GM19397 (cell line): ENCODE measurements around the gene PABPN1L.

Experiments
- ATAC-seq: cut with Tn5 transposase; IDR thresholded peaks from one replicate; pipeline ENCODE4 v1.9.1; 2021; ENCODE audit warnings: mild to moderate bottlenecking, moderate library complexity; ENCODE audit not compliant: unreplicated experiment

The PABPN1L gene

DNA sequence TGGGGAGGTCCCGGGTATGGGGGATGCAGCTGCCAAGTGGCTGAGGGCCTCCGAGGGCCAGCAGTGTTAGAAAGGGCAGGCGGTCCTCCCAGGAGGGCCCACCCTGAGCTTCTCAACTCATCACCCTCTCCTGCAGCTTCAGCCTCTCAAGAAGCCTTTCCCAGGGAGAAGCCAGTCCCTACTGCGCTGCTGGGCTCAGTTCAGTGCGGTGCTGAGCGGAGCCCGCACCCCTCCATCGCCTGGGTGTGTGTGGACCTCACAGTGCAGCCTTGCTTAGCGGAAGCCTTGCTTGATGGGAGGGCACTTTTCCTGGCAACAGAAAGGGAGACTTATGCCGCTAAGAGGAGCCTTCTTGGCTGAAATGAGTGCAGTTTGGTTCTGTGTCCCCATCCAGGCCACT lies 51.2 kb downstream of the PABPN1L start:
- no peak for ATAC-seq

DNA sequence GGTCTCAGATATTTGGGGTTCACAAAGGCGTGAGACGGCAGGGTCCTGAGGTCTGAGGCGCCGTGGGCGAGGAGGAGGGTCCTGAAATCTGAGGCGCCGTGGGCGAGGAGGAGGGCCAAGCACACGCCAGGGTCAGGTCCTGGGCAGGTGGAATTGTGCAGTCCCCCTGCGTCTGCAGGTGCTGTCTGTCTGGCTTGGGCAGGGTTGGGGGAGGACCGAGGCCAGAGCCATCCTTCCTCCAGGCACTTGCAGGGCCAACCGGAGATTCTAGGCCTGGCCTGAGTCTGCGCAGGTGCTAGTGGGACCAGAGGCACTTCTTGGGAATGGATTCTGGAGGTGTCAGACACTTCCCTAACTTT lies 52.3 kb downstream of the PABPN1L start:
- ATAC-seq: no peak
